GM21390 (cell line): ENCODE results near the gene USB1.

Source experiments
- ATAC-seq: cut with Tn5 transposase; IDR thresholded peaks from one replicate; pipeline ENCODE4 v1.9.1; 2021; ENCODE audit not compliant: unreplicated experiment

The USB1 gene, protein sequence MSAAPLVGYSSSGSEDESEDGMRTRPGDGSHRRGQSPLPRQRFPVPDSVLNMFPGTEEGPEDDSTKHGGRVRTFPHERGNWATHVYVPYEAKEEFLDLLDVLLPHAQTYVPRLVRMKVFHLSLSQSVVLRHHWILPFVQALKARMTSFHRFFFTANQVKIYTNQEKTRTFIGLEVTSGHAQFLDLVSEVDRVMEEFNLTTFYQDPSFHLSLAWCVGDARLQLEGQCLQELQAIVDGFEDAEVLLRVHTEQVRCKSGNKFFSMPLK

DNA sequence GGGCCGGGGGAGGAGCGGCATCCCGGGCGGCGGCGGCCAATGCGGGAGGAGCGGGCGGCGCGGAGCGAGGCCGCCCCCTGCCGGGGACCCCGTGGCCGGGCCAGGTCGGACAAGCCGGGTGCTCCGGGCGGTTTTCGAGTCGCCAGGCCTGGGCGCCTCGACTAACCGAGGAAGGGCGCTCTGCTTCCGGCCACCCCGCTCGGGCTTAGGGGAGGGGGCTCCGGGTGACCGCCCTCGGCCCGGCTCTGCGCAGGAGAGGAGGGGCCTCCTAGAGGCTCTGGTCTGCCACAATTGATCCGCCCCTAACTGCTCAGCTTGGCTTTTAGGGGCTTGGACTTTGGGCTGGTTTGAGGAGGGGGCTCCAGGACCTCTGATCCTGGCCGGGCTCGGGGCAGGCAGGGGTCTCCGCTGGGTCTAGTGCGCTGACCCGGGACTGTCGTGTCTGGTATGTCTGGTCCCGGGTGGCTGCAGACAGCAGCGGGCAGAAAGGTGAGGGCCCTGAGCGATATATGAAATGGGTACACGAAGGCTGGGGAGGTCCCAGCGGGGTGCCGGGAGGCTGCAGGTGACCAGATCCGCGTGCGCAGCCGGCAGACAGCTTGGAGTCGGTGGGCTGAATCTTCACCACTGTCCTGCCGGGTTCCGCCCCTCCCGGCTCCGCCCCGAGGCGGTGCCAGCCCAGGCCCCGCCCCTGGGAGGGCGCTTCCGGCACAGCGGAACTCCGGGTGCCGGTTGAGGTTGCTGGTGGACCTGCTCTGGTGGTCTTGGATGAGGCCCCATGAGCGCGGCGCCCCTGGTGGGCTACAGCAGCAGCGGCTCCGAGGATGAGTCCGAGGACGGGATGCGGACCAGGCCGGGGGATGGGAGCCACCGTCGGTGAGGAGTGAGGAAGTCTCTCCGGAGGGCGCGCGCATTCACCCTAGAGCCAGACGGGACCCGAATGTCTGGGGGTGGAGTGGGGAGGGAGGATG, at the start of gene USB1:
Gene USB1 (plus strand): TSS at position 702 of the 971 bp plus-strand sequence. CDS start 77 bp downstream, at position 779.
- peak; percentile 76 for ATAC-seq

DNA sequence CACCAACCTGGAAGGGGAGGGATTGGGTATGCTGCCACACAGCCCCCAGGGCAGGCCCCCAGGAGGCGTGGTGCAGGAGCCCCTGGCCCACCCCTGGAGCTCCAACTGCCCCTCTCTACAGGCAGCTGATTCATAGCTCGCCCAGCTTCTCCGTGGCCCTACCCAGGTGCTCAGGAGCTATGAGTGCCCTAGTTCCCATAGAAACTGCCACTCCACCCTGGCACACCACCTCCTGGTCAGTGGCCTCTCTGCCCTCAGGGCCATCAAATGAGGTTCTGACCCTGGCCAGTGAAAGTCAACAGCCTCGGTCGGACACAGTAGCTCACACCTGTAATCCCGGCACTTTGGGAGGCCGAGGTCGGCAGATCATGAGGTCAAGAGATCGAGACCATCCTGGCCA, 48.3 kb upstream of the USB1 start:
- no peak for ATAC-seq

DNA sequence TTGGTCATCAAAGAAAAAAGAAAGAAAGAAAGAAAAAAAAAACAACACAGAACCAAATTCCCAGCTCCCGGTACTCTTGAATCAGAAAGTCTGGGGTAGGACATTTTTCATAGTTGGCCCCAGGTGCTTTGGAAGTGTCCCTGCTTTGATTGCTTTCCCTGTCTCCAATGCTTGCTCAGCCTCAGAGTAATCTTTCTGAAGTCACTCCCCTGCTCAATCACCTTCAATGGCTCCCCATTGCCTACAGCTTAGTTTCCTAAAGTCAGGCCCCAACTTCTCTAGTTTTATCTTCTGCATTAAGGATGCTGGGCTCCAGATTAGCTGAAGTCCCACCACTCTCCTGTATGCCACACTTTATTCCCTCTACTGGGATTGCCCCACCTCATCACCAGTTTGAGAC, 47.4 kb upstream of the USB1 start:
- no peak for ATAC-seq

DNA sequence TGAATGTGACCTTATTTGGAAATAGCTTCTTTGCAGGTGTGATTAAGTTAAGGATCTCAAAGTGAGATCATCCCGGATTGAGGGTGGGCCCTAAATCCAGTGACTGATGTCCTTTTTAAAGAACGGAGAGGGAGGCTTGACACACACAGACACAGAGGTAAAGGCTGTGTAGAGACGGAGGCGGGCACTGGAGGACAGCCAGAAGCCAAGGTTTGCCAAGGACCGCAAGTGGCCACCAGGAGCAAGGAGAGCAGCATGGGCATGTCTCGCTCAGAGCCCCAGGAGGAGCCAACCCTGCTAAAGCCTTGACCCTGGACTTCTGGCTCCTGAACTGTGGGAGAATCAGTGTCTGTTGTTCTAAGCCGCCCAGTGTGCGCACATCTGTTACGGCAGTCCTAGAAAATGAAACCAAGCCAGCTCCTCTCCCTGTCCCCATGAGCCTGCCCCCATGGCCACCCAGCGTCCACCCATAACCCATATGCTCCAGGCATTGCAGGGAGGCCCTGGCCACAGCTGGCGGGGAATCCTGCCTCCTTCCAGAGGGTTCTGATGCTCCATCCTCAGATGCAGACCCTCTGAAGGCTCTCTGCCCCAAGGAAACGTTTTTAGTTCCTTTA, 45.5 kb upstream of the USB1 start:
- ATAC-seq, result no peak

DNA sequence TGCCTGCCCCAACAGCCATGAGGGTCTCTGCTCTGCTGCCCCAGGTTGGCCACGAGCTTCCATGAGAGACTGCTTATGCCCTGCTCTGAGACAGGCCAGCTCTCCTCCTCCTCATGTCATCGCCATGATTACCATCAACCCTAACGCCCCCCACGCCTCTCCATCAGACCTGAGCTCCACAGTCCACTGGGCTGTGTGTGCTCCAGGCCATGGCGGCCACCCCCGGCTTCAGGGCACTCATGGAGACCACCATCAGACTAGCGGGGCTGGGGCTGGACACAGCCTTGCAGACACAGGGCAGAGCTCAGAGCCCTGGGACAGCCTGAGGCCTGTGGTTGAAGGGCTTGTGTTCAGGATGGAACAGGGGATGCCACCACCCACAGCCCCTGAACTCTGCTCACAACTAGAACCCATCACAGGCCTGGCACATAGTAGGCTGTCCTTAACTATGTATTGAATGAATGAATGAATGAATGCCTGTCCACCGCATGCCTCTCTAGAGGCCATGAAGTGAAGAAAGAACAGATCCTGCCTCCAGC, 44.9 kb upstream of the USB1 start:
- no peak for ATAC-seq

DNA sequence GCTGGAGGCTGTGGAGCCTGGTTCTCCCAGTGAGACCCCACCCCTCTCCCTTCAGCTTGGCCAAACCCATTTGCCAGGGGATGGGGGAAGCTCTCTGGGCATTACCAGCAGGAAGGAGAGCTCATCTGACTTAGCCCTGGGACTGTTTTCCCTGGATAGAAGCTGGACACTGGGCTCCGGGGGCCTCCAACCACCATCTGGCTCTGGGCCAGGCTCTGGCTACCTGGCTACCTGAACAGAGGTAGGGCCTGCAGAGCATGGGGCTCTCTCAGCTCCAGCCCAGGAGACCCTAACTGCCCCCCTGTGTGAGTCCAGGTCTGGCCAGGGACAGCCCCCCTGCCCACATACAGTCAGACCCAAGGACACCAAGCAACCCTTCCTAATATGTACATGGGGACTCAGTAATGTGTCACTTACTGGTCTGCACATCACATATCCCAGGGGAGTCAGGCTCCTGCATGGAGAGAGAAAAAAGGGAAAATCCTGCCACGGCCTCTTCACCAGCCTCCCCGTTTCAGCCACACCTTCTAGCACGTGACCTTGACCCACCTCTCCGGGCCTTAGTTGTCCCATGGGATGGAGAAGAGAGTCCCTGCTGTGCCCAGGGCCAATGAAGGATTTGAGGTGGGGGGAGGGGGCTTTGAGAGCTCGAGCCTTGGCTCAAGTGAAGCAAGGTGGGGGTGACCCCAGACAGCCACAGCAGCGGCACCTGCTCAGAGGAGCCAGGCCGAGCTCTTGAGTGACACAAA, 44.1 kb upstream of the USB1 start:
- ATAC-seq, result no peak

DNA sequence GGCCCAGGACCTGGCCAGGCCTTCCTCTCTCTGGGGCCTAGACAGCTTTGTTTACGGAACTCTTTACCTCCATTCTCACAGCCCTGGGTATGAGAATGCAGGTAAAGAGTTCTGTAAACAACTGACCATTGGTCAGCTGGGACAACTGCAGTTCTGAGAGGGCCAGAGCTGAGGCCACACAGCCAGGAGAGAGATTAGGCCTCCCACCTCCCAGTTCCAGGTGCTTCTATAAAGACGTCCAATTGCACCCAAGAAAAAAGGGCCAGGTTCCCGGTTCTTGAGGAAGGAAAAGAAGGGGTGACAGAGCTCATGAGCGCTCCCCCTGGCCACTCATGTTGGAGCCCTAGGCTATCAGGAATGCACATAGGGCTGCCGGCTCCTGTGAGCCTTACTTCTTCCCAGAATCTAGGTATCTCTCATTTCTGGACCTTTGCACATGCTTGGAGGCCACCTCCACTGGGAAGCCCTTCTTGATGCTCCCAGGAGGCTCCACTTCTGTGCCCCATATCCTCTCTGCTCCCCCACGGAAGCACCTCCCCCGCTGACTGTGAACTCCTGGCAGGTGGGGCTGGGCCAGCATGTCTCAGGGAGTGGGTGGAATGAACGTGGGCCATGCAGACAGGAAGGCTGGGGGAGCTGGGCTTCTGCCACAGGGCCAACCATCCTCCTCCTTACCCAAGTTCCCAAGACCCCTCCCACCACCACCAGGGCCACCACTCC, 43.4 kb upstream of the USB1 start:
- no peak for ATAC-seq

DNA sequence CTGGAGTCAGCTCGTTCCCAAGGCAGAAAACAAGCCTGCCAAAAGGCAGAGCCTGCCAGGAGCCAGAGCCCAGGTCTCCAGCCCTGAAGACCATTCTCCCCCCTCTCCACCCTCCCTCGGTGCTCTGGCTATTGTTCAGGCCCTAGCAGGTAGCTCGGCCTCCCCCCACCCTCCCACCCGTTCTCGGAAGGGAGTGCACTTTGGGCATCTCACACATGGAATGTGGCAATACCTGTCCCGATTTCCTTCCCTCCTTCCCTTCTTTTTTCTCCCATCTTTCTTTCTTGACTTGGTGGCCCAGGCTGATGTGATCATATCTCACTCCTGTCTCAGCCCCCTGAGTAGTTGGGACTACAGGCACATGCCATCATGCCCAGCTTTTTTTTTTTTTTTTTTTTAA, 42.7 kb upstream of the USB1 start:
- no peak for ATAC-seq

DNA sequence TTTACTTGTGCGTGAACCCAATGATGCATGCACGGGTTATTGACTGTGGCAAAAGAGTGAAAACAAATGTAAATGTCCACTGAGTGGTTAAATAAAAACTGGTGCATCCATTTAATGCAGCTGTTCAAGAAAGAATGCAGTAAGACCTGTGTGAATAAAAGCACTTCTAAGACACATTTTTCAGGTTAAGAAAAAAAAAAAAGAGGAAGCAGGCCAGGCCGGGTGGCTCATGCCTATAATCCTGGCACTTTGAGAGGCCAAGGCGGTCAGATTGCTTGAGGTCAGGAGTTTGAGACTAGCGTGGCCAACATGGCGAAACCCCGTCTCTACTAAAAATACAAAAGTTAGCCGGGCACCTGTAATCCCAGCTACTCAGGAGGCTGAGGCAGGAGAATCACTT, 42.1 kb upstream of the USB1 start:
- ATAC-seq, result no peak

DNA sequence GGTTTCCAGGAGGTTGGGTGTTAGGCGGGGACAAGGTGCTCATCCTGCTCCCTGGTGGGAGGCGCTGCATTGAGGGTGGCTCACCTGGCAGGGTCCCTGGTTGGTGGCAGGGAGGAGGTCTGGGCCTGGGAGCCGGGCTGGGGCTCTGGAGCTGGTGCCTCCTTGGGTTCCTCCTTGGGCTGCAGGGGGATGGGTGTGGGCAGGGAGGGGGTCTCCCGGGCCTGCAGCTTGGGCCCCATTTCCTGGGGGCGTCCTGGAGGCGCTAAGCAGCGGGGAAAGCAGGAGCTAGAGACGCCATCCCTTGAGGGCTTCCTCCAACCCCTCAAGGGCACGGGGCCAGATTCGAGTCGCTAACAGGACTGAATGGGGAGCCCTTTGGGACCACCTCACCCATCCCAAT, 41.4 kb upstream of the USB1 start:
- no peak for ATAC-seq

DNA sequence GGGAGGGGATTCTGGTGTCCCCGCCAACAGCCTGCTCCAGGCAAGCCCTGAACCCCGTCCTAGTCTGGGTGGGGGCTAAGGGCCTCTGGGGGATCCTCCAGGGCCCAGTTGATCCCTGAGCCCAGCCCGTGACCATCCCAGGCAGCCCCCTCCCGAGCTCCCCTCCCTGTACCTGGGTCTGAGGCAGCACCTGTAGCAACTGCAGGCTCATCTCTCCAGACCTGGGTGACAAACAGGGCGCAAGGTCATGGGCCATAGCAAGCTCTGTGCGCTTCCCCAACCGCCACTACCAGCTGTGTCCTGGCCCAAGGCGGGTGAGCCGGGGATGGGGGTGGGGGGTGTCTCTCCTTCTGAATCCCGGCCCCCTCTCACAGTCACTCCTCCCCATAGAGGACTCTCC, 40.9 kb upstream of the USB1 start:
- ATAC-seq, result no peak

DNA sequence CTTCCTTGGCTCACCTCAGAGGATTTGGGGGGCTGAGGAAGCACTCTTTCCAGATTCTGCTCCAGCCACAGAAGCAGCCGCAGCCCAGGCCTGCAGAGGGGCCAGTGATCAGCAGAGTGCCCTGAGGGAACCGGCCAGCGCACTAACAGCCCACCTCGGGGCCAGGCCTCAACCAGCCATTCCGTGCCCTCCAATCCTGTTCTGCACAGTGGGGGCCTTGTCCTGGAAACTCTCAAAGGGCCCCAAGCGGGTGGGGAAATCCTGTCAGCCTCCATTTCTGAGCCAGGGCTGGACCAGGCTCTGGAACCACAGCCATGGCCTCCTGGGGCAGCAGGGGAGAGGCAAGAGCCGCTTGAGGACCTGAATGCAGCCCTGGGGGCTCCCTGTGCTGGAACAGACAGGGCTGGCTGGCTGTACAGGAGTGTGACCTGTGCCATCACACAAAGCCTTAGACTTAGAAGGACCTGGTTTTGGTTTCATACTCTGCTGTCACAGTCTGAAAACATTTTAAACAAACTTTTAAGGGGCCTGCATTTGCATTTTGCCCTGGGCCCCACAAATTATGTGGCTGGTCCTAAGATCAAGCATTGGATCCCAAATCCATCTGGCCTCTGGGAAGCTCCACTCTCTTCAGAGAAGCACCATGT, 40.3 kb upstream of the USB1 start:
- no peak for ATAC-seq

DNA sequence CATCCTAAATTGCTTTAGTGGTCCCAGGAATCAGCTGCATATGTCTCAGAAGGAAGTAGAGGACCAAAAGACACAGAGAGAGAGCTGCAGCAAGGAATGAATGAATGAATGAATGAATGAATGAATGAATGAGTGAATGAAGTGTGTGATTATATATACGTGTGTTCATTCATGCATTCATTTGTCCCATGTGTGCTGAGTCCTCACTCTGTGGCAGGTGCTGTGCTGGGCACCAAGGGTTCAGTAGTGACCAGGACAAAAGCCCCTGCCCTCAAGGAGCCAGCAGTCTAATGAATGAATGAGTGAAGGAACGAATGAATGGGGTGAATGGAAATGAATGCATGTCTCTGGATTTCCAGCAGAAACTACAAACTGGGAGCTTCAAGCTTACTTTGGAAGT, 39.7 kb upstream of the USB1 start:
- ATAC-seq, result no peak

DNA sequence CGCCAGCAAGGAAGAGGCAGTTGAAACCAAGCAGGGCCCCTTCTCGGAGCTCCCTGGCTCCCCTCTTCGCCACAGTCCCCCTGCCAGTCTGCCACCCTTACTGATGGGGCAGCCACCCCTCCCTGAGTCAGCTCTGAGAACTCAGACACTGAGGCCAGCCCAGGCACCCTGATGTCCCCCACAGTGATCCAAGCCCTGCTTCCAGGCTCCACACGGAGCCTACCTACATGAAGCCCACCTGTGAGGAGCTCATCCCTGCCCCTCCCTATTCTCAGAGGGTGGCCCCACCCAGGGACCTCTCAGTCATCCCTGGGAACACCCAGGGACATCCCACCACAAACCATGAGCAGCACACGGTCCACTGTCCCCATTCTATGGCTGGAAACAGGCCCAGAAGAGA, 39.2 kb upstream of the USB1 start:
- no peak for ATAC-seq

DNA sequence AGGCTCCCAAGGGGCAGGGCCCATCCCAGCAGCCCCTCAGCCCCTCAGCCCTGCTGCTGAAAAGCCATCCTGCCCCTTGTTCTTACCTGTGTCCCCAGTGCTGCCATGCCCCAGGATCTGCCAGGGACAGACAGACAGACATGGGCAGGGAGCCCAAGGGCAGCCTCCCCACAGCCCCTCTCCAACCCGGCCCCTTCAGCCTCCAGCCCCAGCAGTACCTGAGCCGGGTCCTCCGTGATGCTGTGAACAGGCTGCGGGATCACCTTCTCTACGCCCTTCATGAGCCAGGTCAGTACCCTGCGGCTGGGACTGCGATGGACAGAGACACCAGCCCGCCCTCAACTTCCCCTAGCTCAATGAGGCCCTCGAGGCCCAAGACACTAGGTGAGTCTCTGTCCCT, 38.5 kb upstream of the USB1 start:
- no peak for ATAC-seq

DNA sequence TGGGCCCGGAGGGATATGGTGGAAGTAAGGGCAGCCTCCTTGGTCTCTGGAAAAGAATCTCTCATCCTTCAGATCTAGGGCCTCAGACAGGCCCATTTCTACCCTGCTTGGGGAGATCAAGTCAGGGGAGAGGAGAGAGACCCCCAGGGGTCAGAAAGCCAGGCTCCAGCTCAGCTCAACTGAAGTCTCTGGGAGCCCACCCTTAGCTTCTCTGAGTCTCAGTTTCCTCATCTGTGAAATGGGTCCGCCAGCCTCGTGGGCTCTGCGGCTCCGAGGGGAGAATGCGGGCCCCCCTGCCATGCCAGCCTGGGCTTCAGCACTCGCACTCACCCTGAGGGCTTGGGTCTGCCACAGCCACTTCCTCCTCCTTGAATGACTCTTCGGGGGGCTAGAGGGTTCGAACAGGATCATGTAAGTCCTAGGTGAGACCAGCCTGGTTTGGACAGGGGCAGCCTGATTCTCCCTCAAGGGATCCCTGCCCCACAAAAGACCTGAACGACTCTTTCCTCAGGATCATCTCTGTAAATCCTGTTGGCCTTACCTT, 37.0 kb upstream of the USB1 start:
- no peak for ATAC-seq

DNA sequence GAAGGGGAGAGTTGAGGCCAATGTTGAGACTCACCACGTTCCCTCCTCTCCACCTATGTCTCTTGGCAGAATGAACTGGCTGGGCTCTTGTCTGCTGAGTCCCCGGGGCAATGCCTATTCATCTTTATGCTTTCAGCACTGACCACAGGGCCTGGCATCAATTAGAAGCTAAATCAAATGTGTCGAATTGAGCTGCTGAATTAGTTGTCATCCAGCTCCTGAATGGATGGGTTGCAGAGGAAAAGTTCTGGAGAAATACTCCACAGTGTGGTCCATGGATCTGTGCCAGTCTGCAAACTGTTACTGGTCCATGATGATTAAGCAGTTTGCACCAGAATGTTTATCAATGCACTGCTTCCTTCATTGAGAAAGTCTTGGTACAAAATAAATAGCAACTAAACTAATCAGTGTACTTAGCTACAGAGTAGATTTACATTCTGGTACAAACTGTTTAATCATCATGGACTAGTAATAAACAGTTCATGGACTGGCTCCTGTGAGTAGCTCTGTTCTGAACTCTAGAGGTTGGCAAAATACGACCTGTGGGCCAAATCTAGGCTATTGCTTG, 34.9 kb upstream of the USB1 start:
- ATAC-seq, result no peak

DNA sequence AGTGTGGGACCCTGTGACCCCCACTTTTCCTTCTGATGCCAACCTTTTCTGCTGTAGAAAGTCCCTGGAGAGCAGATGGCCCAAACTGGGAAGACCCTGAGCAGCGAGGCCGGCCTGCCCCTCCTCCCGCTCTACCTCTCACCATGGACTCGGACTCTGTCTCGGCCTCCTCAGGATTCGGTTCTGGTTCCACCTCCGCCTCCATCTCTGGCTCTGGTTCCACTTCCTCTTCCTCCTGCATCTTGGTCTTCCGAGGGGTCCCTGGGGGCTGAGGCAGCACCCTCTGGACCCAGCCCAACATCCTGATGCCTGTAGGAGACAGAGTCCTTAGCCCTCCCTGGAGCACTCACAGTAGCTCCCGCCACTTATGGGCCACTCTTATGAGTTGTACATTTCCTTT, 34.2 kb upstream of the USB1 start:
- ATAC-seq, result no peak

DNA sequence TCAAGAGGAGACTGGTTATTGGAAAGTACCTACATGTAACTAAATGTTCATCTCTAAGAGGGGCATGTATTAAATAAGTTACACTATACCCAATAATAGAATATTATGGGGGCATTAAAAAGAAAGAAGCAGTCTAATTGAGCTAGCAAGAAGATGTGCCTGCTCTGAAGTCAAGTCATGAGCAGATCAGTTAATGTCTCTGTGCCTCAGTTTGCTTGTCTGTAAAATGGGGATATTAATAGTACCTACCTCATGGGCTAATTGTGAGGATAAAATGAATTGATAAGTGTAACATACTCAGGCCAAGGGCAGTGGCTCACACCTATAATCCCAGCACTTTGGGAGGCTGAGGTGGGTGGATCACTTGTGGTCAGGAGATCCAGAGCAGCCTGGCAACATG, 33.3 kb upstream of the USB1 start:
- ATAC-seq, result no peak
